Ecto neural progenitor cell (in vitro differentiated cells): ENCODE results near the gene MDM1.
A peak's percentile ranks its signal among the peaks of the same experiment; 100 is the strongest.

Source experiments
- DNase-seq: peaks from one replicate; pipeline ENCODE4 v3.0.0-alpha.2; 2018; ENCODE audit warnings: low spot score

The MDM1 gene

DNA sequence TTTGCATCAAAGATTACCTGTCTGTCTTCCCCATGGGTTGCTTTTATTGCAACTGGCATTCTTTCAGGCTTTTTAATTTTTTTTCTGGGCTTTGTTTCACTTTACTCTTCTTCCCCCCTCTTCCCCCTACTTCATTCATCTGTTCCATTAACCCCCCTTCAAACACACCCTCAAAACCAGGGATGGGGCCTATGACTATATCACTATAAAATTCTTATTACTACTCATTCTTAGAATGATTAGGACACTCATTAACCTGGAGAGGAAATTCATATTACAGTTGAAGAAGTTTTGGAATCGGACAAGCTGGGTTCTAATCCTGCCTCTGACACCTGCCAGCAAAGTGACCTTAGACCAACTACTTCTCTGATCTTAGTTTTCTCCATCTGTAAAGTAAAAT is 24.8 kb upstream of the MDM1 start:
- DNase-seq = no peak

GRCh38 chr12:68356060-68356695 is 24.0 kb upstream of the MDM1 start:
- DNase-seq = no peak

DNA sequence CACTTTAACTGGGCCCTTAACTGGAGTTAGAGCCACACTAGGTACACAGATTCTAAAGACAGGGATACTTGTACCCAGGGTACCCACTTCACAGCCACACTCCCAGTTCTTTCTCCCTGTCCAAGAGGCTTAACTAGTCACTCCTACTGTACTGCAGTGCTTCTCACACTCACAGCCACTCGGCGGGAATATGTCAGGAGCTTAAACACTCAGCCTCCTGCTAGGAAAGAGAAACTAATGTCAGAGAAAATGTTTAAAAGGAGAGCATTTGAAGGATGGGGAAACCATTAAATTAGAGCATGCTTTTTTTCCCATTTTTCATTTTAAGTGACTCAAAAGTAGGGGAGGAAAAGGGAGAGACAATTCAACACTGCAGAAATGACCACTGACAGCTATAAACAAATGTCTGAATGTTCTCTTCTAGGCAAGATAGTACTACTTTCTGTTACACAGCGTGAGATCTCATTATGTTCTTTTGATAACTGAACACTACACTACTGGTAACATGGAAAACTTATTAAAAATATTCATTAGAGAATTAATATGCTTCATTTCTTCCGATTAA is 22.9 kb upstream of the MDM1 start:
- DNase-seq = no peak

DNA sequence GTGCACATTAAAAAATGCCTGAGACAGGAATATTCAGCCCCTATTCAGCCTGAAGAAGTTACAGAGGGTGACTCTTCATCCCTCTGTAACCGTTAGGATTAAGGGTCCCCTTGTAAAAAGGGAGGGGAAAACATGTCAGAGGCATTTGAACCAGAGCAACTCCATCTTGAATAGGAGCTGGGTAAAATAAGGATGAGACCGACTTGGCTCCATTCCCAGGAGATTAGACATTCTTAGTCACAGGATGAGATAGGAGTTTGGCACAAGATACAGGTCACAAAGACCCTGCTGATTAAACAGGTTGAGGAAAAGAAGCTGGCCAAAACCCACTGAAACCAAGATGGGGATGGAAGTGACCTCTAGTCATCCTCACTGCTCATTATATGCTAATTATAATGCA is 19.9 kb upstream of the MDM1 start:
- no peak for DNase-seq

GRCh38 chr12:68350753-68351152 is 18.6 kb upstream of the MDM1 start:
- DNase-seq = no peak

- no peak for DNase-seq
These were observed 17.9 kb upstream of the MDM1 start for GRCh38 chr12:68349921-68350606.

DNA sequence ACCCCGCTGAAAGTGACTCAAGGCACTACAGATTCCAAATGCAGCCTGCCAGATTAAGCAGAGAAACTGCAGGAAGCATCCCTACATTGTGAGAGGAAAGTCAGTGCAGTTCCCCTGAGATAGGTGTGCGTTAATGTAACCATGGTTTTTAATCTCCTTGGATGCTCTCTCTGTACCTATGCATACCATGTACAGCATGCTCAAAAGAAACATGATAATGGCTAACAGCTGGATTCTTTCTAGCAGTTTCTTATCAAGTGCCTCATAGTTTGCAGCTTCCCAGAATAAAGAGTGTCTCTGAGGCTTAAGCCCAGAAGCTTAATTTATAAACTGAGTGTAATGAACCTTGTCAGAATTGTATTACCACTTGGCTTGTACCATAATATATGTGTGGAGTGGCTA is 17.1 kb upstream of the MDM1 start:
- DNase-seq = no peak

- DNase-seq = no peak
These were observed 16.3 kb upstream of the MDM1 start for GRCh38 chr12:68348419-68348818.

GRCh38 chr12:68345763-68346162 is 13.6 kb upstream of the MDM1 start:
- no peak for DNase-seq

DNA sequence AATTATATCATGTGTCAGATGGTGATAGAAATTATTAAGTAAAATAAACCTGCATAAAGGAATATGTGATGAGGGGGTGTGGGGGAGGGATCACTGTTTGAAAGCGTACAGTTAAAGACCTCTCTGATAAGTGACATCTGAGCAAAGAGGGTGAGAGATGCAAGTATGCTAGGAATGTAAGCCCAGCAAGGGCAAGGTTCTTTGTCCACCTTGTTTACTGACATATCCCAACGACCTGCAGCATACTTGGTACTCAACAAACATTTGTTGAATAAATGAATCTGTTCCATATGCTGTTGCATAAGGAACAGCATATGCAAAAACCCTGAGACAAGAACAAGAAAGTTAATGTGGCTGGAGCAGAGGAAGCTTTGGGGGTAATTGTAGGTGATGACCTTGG is 12.0 kb upstream of the MDM1 start:
- DNase-seq = no peak

- no peak for DNase-seq
These were observed 10.8 kb upstream of the MDM1 start for GRCh38 chr12:68342966-68343365.

GRCh38 chr12:68341822-68342221 is 9.7 kb upstream of the MDM1 start:
- no peak for DNase-seq

- no peak for DNase-seq
These were observed 8.5 kb upstream of the MDM1 start for GRCh38 chr12:68340404-68341270.

GRCh38 chr12:68336889-68337303 is 4.7 kb upstream of the MDM1 start:
- no peak for DNase-seq

DNA sequence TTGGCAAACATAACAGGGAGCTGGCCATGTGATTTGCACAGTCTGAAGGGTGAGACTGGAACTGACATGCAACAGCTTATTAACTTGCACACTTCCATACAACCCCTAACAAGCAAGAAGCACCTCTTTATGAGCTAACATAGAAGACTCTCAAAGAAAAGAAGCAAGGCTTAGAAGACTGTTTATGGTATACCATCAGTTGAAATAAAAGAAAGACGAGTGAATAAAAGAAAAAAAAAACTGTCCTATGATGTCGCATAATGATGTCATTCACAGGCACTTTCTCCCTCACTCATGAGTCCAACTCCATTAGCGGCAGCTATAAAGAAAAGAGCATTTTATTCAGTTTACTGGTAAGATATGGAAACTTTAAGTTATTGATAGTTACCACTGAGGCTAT is 3.3 kb upstream of the MDM1 start:
- DNase-seq = no peak

GRCh38 chr12:68334132-68334531 is 2.0 kb upstream of the MDM1 start:
- peak; percentile 49 for DNase-seq

DNA sequence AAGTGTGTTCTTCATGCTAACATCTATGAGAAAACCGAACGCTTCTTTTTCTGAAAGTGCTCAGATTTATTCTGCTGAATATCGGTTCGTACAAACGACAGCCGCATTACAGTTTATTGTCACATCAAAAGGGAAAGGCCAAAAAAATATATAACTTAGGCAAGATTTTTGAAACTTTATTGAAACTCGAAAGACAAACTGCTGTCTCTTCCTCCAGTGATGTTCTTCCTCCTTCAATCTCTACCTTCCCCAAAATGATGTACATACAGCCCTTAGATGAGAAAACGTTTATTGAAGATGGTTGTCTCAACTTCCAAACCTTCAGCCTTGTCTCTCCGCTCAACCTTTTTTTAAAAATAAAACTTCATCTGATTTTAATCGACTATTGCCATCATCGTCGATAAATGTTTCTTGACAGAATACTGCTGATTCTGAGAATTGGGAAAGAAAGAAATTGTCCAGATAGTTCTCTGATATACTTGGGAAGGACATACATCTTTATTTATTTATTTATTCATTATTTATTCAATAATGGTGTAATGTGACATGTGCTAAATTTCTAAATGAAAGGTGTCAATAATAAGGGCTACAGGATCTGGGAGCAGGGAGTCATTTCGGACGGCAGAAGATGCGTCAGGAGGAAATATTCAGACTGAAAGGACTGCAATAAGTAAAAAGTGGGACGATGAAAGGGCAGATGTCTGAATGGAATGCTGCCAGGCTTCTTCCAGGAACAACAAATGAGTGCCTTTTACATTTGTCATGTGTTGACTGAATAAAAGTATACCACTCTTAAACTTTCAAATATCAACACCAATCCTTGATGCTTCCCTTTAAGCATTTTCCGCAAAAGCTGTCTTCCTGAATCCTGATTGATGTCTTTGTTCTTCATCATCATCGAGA is 817 bp upstream of the MDM1 start:
- DNase-seq = no peak

GRCh38 chr12:68331500-68331868 is 678 bp downstream of the MDM1 start:
- no peak for DNase-seq

DNA sequence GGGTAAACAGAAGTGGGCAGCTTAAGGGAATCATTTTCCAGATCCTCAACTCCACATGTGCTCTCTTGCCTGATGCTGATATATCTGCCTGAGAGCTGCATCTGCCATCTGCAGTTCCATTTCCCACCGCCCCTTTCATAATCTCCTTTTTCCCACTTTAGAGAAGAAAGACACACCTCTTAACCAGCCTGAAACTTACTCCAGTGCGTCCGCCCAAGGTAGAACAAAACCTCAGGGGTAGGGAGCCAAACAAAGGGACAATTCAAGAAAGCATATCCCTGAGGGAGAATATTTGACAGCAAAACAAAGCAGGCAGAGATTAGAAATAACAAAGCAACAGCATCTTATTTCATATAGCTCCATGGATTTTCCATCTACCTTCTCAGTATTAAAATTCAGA is 4.3 kb downstream of the MDM1 start:
- no peak for DNase-seq

- DNase-seq = no peak
These were observed 5.4 kb downstream of the MDM1 start for GRCh38 chr12:68326716-68327115.

DNA sequence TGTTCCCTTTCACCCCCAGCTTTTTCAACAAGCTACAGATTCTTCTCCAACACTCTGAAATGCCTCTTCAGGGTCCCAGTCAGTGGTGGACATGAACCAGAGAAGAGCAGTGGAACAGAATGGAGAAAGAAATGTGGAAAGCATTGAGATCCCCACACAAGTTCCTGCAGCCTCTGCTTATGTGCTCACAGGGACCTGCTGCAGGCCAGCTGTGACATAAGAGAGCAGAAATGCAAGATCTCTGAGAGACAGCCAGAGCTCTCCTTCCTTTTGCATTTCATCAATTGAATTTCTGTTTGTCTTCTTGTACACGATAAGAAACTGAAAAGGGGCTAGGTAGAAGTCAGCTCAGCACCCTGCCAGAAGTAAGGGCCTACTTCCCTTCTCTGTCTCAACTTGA is 6.2 kb downstream of the MDM1 start:
- DNase-seq = no peak

GRCh38 chr12:68324531-68324930 is 7.6 kb downstream of the MDM1 start:
- DNase-seq = no peak
